IPS-NIHi7 (cell line): Measurements from ENCODE around the gene EHBP1.
"Not testable (repeated sequence)": the region's sequence is repeated elsewhere in the genome, so short reads cannot be mapped to it uniquely, and the experiment has no call there.

ENCODE experiments used
- DNase-seq: peaks from one replicate; pipeline ENCODE4 v3.0.0; 2012; ENCODE audit warnings: mixed read lengths; ENCODE audit errors: extremely low spot score

Gene EHBP1

GRCh38 chr2:63073994-63074393, 368.5 kb downstream of the EHBP1 start:
- no peak for DNase-seq

DNA sequence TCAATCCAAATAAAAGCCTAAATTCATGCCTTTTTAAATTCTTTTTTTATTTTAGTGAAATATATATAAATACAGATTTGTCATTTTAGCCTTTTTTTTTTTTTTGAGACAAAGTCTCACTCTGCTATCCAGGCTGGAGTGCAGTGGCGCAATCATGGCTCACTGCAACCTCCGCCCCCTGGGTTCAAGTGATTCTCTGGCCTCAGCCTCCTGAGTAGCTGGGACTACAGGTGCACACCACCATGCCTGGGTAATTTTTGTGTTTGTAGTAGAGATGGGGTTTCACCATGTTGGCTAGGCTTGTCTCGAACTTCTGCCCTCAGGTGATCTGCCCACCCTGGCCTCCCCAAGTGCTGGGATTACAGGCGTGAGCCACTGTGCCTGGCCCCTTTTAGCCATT, 368.9 kb downstream of the EHBP1 start:
- DNase-seq: not testable (repeated sequence)

DNA sequence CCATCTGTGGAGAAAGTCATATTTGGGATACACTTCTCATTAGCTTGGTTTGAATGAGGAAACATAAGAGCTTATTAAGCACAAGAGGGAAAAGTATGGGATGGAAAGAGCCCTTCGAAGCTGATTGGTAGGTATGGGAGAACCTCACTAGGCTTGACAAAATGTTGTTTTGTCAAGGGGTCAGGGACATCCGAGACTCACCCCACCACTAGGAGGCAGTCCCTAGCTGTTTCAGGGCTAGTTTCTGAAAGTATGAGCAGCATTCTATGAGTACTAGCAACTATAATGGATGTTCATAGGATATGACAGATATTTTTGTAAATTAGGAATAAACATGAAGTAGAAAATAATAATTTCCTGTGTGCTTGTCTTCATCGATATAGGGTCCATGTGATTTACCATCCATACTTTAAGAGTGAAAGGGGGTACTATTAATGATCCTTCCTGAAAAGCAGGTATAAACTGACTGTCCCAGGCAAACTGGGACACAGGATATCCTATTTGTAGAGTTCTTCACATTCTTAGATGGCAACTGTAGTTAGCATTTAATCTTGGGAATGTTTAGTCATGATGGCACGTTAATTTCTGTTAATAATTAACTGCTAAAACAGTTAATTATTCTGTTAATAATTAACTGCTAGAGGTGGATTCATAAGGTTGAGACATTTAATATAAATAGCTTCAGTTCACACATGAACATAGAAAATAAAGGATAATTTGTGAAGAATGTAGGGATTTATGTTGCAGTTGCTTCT, 373.5 kb downstream of the EHBP1 start:
- peak; percentile 59 for DNase-seq

DNA sequence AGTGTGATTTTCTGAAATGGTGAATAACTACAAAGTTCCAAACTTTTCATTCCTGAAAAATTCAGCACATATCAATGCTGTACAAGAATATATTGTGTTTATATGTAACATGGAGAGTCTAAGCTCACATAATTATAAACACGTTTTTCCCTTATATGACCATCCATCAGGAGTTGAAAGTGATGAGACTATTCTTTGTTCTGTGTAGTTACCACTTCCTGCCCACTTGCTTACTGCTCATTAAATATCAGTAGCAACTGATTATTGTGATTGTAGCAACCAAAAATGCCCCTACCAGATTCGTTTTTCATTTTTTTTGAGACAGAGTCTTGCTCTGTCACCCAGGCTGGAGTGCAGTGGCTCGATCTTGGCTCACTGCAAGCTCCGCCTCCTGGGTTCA, 375.9 kb downstream of the EHBP1 start:
- no peak for DNase-seq

GRCh38 chr2:63086687-63087086, 381.2 kb downstream of the EHBP1 start:
- DNase-seq: no peak

GRCh38 chr2:63092401-63092800, 386.9 kb downstream of the EHBP1 start:
- DNase-seq: no peak

GRCh38 chr2:63092857-63093256, 387.3 kb downstream of the EHBP1 start:
- no peak for DNase-seq

DNA sequence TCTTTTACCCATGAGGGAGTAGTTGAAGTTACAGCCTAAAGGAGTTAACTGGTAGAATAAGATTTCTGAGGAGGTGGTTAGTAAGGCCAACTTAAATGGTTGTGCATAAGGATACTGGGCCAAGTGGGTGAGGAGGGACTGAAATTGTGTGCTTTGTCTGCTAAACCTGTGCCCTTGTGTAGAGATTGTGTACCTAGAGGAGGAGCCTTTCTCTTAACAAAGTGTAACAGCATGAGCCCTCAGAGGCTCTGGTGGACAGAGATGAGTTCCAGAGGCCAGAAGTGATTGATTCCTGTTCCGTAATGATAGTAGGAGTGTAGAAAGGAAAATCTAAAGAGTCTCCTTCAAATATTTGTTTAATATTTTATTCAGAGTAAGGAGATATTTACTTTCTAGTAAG, 388.0 kb downstream of the EHBP1 start:
- DNase-seq: no peak
